Osteoblast (primary cell): ENCODE data around the gene TTC39A. TPM values are rescaled to one million over a fixed set of nuclear protein-coding genes. Genes with fewer than 3 reads are reported as not detected.

Experiments
- DNase-seq: peaks from one replicate; pipeline ENCODE4 v3.0.0; 2011; ENCODE audit warnings: low spot score, mixed read lengths; ENCODE audit not compliant: insufficient read length; ENCODE audit errors: missing footprints
- H2AFZ ChIP-seq: 2 replicates; pipeline ENCODE4 v1.6.0; 2011; ENCODE audit warnings: mild to moderate bottlenecking, low read length
- H3K27ac ChIP-seq: 2 replicates; pipeline ENCODE4 v1.5.1; 2011; ENCODE audit warnings: mild to moderate bottlenecking, low read depth, low read length, moderate library complexity
- H3K27me3 ChIP-seq: 2 replicates; pipeline ENCODE4 v1.6.0; 2012; ENCODE audit warnings: mild to moderate bottlenecking, control low read depth, inconsistent platforms, low read length, moderate library complexity; ENCODE audit not compliant: insufficient read depth
- H3K36me3 ChIP-seq: 2 replicates; pipeline ENCODE4 v1.5.1; 2011; ENCODE audit warnings: mild to moderate bottlenecking, low read length, control low read depth, moderate library complexity; ENCODE audit not compliant: insufficient read depth
- H3K4me1 ChIP-seq: 2 replicates; pipeline ENCODE4 v1.5.1; 2011; ENCODE audit warnings: mild to moderate bottlenecking, low read length, control low read depth, moderate library complexity; ENCODE audit not compliant: insufficient read depth
- H3K4me2 ChIP-seq: 2 replicates; pipeline ENCODE4 v1.6.0; 2011; ENCODE audit warnings: mild to moderate bottlenecking, low read length; ENCODE audit not compliant: insufficient read depth
- H3K4me3 ChIP-seq: fragments of 200-600 bp; sonication (generic); 3 replicates; pipeline ENCODE4 v1.5.1; 2012; ENCODE audit warnings: mild to moderate bottlenecking, low read length, inconsistent platforms; ENCODE audit not compliant: insufficient read depth
- H3K79me2 ChIP-seq: 2 replicates; pipeline ENCODE4 v1.6.0; 2012; ENCODE audit warnings: mild to moderate bottlenecking, low read length, control low read depth, inconsistent platforms; ENCODE audit not compliant: insufficient read depth
- H3K9me3 ChIP-seq: 2 replicates; pipeline ENCODE4 v1.5.1; 2011; ENCODE audit warnings: low read depth, low read length, control low read depth
- H4K20me1 ChIP-seq: 2 replicates; pipeline ENCODE4 v1.6.0; 2012; ENCODE audit warnings: mild to moderate bottlenecking, low read length, control low read depth; ENCODE audit not compliant: insufficient read depth
- CTCF ChIP-seq: IDR thresholded peaks from 2 replicates; pipeline ENCODE4 v1.5.1; 2011; ENCODE audit warnings: mild to moderate bottlenecking, low read depth, low read length, moderate library complexity; ENCODE audit errors: extremely low read depth
- total RNA-seq: library from RNA; depleted of rRNA; stranded (reverse); fragments of >200 nt; gene quantifications from 2 replicates; pipeline ENCODE4 v1.2.3, GENCODE V29; 2012

TTC39A gene
- total RNA-seq, 1 donor = 0.72 TPM

GRCh38 chr1:51247022-51247421 lies 83.3 kb downstream of the TTC39A start:
- peaks cover 74% of the 10 kb centered on the region for H4K20me1 ChIP-seq
- H3K4me3 ChIP-seq = no peak overlapping the region
- H3K36me3 ChIP-seq = no peaks in the 10 kb centered on the region
- H3K27me3 ChIP-seq = no peaks in the 10 kb centered on the region
- H2AFZ ChIP-seq = no peak overlapping the region
- H3K79me2 ChIP-seq = peaks cover 99% of the 10 kb centered on the region
- H3K4me2 ChIP-seq = no peak overlapping the region
- no peak for DNase-seq
- no peak for TF ChIP-seq CTCF
- H3K27ac ChIP-seq = no peak overlapping the region
- H3K4me1 ChIP-seq = no peaks in the 10 kb centered on the region
- no peaks in the 10 kb centered on the region for H3K9me3 ChIP-seq

- peaks cover 11% of the 10 kb centered on the region for H3K4me1 ChIP-seq
- H3K79me2 ChIP-seq = peaks cover 100% of the 10 kb centered on the region
- no peaks in the 10 kb centered on the region for H3K27me3 ChIP-seq
- no peak overlapping the region for H3K27ac ChIP-seq
- no peak for TF ChIP-seq CTCF
- H3K9me3 ChIP-seq = no peaks in the 10 kb centered on the region
- H4K20me1 ChIP-seq = peaks cover 80% of the 10 kb centered on the region
- no peak overlapping the region for H2AFZ ChIP-seq
- H3K36me3 ChIP-seq = no peaks in the 10 kb centered on the region
- H3K4me3 ChIP-seq = no peak overlapping the region
- no peak overlapping the region for H3K4me2 ChIP-seq
- no peak for DNase-seq
Observed at GRCh38 chr1:51242546-51242945, 87.8 kb downstream of the TTC39A start.

- peaks cover 97% of the 10 kb centered on the region for H3K79me2 ChIP-seq
- H3K4me1 ChIP-seq = peaks cover 11% of the 10 kb centered on the region
- no peak overlapping the region for H3K27ac ChIP-seq
- H3K4me2 ChIP-seq = no peak overlapping the region
- H4K20me1 ChIP-seq = peaks cover 68% of the 10 kb centered on the region
- no peaks in the 10 kb centered on the region for H3K27me3 ChIP-seq
- H3K36me3 ChIP-seq = no peaks in the 10 kb centered on the region
- no peaks in the 10 kb centered on the region for H3K9me3 ChIP-seq
- no peak overlapping the region for H2AFZ ChIP-seq
- H3K4me3 ChIP-seq = no peak overlapping the region
- TF ChIP-seq CTCF = no peak
- DNase-seq = no peak
Observed at GRCh38 chr1:51241119-51241518, 89.2 kb downstream of the TTC39A start.

GRCh38 chr1:51240084-51240483 lies 90.3 kb downstream of the TTC39A start:
- H3K36me3 ChIP-seq = no peaks in the 10 kb centered on the region
- no peak overlapping the region for H3K27ac ChIP-seq
- no peak for TF ChIP-seq CTCF
- no peak overlapping the region for H3K4me2 ChIP-seq
- H4K20me1 ChIP-seq = peaks cover 61% of the 10 kb centered on the region
- no peaks in the 10 kb centered on the region for H3K9me3 ChIP-seq
- no peak overlapping the region for H3K4me3 ChIP-seq
- peaks cover 19% of the 10 kb centered on the region for H3K4me1 ChIP-seq
- H2AFZ ChIP-seq = no peak overlapping the region
- DNase-seq = no peak
- H3K27me3 ChIP-seq = no peaks in the 10 kb centered on the region
- H3K79me2 ChIP-seq = peaks cover 94% of the 10 kb centered on the region
